ENCODE data around the gene ASXL1. TPM values are rescaled to one million over a fixed set of nuclear protein-coding genes. Genes with fewer than 3 reads are reported as not detected.
"Not testable (repeated sequence)": the region's sequence is repeated elsewhere in the genome, so short reads cannot be mapped to it uniquely, and the experiment has no call there.

The ASXL1 gene
- total RNA-seq, 1 donor = 51.4 TPM

DNA sequence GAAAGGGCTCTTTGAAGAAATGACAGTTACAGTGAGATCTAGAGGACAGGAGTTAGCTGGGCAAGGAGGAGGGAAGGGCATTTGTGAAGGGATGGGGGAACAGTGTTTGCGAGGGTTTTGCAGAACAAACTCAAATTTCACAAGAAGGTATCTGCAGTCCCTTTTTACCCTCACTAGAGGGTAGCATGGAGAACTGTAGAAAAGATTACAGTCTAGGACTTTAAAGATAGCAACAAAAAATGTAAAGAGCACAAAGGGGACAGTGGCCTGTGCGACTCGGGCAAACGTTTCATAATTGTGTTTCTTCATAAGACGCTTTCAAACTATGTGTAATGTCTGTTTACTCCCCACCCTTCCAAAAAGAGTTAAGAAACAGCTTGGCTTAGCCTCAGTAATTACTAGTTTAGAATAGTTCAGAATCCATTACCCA lies 21.2 kb upstream of the ASXL1 start:
- DNase-seq (ENCODE audit: low read depth in 2 of 3, low spot score in 2 of 3) = peak in 2 of 3 donors; percentile 36 to 72

DNA sequence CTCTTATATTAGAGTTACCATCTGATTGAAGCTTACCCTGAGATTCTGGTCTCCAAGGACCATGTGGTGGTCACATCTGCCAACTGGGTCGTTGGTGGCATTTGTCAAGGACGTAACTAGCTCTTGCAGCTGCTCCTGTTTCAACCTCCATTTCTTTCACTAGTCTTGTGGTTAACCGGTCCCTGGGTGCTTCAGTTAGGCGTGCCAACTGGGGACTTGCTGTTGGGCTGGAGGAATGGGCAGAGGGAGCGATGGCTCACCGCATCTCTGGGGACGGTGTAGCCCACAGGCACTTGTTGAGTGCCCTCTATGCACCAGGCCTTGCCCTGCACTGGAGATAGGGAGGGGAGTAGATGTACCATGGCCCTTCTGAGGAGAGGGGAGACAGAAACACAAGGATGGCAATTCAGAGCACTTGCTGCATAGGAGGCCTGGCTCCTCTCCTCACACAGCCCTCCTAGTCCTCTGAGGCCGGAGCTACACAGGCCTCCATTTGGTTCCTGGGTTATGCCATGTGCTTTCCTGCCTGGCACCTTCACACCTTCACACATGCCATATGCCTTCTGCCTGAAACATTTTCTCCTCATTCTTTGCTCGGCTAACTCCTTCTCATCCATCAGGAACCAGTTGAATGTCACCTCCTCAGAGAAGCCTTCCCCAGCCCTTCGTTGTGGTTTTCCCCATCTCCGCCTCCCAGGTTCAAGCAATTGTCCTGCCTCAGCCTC lies 20.0 kb upstream of the ASXL1 start:
- DNase-seq (ENCODE audit: low read depth in 2 of 3, low spot score in 2 of 3) = no peak

DNA sequence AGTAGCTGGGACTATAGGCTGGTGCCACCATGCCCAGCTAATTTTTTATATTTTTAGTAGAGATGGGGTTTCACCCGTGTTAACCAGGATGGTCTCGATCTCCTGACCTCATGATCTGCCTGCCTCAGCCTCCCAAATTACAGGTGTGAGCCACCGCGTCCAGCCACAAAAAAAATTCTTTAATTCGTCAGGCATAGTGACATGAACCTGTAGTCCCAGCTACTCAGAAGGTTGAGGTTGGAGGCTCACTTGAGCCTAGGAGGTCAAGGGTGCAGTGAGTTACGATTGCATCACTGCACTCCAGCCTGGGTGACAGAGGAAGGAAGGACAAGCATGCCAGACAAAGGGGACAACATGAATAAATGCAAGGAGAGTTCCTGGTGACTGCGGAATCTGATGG lies 19.5 kb upstream of the ASXL1 start:
- no peak for DNase-seq (ENCODE audit: low read depth in 2 of 3, low spot score in 2 of 3)

DNA sequence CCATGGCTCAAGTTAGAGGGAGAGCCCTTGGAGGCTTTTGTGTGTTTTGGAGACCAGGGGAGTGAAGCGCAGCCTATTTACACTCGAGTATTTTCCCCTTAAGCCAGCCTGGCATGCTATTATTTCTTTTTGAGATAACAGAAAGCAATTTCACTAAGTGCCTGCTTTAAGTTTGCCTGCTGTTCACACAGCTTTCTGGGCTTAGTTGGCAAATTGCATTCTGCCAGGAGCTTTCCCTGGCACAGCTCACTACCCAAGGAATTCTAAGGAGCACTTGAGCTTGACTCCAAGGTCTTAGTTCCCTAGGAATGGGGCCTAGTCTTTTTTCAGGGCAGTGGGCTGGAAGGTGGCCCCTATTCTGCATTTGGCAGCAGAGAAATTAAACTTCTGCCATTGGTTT lies 19.0 kb upstream of the ASXL1 start:
- no peak for DNase-seq (ENCODE audit: low read depth in 2 of 3, low spot score in 2 of 3)

DNA sequence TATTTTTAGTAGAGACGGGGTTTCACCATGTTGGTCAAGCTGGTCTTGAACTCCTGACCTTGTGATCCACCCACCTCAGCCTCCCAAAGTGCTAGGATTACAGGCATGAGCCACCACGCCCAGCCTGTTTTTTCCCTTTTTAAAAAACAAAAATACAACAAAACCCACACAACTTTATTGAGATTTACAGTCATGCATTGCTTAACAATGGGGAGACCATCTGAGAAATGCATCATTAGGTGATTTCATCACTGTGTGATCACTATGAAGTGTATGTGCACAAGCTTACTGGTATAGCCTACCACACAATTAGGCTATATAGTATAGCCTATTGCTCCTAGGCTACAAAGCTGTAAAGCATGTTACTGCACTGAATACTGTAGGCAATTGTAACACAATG lies 17.1 kb upstream of the ASXL1 start:
- DNase-seq (ENCODE audit: low read depth in 2 of 3, low spot score in 2 of 3) = not testable (repeated sequence)

DNA sequence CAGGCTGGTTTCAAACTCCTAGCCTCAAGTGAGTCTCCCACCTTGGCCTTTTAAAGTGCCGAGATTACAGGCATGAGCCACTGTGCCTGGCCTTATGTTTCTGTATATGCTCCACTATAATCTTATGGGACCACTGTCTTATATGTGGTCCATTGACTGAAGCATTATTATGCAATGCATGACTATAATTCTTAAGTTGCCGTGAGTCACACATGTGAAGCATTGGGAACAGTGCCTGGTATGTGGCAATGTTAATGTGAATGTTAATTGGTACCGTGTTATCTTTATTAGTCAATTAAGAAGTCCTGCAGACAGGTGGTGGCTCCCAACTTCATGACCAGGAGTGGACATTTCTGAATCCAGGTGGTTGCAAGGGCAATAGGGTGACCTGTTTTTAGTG lies 14.7 kb upstream of the ASXL1 start:
- DNase-seq (ENCODE audit: low read depth in 2 of 3, low spot score in 2 of 3) = no peak

DNA sequence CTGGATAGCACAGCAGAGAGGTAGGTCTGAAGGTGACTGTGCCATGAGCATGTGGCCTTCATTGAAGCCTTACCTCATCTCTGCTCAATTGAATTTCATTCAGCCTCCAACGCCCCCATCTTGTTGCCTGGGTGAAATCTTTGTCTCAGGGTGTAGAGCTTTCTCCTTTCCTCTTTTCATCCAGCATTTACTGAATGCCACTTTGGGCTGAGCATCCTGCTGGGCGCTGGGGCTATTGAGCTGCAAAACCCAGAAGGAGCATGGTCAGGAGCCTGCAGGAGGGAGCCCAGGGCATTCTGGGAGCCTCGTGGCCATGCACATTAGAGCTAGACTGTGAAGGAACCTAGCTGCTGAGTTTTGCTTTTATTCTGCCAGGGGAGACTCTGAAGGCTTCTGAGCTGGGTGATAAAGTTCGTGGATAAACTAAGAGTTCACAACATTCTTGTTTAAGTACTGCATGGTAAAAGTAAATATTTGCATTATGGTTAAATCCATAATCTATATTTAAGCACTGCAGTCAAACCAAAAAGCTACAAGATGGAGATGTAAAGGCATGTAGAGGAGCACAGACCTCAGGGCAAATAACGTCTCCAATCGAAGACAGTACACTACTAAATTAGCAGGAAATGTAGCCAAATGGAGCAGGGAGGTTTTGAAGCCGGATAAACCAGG lies 13.2 kb upstream of the ASXL1 start:
- no peak for DNase-seq (ENCODE audit: low read depth in 2 of 3, low spot score in 2 of 3)

DNA sequence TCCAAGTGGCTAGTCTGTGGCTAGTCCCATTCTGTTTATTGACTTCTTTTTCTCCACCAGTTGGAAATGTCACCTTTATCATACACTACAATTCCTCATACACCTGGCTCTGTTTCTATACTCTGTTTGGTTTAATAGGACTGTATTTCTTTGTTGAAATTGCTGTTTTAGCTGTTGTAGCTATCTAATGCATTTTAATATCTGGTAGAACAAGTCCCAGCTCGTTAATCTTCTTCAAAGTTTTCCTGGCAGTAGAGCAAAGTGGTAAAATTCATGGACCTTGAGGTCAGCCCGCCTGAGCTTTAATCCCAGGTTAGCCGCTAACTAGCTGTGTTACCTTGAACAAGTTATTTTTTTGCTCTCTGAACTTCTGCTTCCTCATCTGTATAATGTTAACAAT lies 9.9 kb upstream of the ASXL1 start:
- no peak for DNase-seq (ENCODE audit: low read depth in 2 of 3, low spot score in 2 of 3)

DNA sequence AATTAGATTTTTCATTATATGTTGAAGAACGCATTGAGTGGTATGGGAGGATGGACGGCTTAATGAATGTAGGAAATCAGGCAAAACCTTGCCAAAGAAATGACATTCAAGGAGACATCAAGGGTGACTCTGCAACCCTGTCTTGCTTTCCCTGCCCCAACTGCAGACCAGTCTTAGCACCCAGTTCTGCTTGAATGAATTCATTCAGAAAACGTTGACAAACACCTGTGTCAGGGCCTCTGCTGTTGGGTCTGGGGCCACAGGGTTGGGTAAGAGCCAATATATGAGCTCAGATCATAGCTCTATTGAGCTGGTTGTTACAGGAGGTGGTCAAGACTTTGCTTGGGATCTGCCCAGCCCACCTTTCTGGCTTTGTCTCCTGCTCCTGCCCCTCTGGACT lies 7.7 kb upstream of the ASXL1 start:
- DNase-seq (ENCODE audit: low read depth in 2 of 3, low spot score in 2 of 3) = no peak

DNA sequence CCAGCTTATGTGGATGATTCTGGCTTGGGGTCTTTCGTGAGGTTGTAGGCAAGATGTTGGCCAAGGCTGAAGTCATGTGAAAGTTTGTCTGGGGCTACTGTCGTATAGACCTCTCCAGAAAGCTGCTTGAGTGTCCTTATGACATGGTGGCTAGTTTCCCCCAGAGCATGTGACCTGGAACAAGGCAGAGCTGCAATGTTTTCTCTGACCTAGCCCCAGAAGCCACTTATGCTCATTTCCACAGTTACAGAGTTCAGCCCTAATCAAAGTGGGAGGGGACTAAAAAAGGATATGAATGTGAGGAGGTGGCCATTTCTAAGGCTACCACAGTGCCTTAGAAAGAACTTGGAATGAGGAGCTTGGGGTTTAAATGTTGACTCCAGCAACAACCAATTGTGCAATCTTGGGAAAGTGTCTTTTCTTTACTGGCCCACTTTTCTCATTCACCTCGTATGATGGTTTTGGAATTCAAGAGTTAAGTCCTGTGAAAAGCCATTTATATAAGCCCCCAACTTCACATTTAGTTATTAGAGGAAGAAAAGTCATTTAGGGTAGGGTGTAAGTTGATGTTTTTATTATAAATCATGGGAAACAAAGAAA lies 5.9 kb upstream of the ASXL1 start:
- DNase-seq (ENCODE audit: low read depth in 2 of 3, low spot score in 2 of 3) = no peak

DNA sequence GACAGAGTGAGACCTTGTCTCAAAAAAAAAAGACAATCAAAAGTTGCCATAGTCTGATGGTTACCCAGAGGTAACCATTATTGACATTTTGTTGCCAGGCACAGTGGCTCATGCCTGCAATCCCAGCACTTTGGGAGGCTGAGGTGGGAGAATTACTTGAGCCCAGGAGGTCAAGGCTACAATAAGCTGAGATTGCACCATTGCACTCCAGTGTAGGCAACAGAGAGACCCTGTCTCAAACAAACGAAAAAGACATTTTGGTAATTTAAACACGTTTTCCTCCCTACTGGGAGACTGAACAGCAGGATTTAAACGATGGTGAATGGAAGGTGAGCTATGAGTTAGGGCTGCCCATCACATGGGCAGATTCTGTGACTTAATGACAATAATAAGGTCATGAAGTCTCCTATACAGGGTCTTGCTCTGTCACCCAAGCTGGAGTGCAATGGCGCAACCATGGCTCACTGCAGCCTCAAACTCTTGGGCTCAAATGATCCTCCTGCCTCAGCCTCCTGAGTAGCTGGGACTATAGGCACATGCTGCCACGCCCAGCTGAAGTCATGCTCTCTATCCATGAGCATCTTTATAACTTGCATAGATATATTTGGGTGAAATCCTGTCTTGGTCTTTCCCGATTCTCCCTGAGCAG lies 4.2 kb upstream of the ASXL1 start:
- no peak for DNase-seq (ENCODE audit: low read depth in 2 of 3, low spot score in 2 of 3)

DNA sequence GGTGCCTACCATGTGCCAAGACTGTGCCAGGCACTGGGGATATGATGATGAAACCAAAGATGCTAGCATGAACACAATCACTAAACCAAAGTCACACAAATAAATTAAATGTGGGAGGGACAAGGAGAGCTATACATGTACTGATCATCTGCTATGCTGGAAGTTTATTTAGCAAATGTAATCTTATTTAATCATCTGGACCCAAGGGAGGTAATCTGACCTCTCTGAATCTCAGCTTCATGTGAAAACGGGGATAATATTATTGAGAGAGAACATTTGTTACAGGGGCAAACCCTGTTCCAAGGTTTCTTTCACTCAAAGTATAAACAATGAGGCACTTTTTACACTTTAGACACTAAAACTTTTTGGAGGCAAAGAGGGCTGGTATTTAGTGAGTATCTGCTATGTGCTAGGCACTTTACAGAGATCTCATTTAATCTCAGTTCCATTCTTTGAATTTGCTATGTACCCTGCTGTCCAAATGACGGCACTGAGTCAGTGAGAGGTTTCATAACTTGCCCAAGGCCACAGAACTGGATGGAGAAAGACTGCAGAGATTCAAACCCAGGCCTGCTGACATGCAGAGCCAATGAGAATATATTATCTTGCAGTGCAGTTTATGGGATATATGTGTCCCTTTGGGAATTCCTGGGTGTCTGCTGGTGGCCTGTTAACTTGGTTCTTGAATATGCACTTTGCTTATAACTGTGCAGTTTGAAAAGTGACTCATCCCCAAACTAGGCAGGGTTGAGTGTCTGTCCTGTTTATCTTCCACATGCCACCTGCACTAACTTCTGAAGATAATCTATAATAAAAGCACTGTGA lies 3.3 kb upstream of the ASXL1 start:
- DNase-seq (ENCODE audit: low read depth in 2 of 3, low spot score in 2 of 3) = no peak

DNA sequence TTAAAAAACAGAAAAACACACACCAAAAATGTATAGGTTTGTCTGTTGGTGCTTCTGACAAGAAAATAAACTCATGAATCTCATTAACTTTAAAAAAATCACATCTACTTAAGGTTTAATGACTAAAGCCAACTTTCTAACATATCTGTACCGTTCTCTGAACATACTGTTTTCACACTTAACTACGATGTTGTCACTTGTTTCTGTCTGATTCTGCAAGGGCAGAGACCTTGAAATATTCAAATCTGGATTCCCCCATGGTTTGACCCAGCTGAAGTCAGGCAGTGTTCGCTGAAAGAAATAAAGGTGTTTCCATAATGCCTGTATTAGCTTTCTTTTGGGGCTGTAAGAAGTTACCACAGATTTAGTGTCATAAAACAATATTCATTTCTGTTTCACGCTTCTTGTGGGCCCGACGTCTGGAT lies 2.7 kb upstream of the ASXL1 start:
- no peak for DNase-seq (ENCODE audit: low read depth in 2 of 3, low spot score in 2 of 3)

DNA sequence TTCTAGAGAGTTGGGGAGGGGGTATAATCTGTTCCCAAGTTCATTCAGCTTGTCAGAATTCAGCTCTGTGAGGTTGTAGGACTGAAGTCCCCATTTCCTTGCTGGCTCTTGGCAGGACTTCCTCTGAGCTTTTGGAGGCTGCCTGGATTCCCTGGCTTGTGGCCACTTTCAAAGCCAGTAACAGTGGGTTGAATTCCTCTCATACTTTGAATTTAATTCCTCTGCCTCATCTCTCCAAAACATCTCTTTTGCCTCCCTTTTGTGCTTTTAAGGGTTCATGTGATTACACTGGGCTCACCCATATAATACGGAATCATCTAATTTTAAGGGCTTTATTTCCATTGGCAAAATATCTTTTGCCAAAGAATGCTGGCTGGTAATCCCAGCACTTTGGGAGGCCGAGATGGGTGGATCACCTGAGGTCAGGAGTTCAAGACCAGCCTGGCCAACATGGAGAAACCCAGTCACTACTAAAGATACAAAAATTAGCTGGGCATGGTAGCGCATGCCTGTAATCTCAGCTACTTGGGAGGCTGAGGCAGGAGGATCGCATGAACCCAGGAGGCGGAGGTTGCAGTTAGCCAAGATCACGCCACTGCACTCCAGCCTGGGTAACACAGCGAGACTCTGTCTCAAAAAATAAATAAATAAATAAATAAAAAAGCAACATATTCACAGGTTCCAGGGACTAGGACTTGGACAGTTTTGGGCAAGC lies 2.1 kb upstream of the ASXL1 start:
- not testable (repeated sequence) for DNase-seq (ENCODE audit: low read depth in 2 of 3, low spot score in 2 of 3)

DNA sequence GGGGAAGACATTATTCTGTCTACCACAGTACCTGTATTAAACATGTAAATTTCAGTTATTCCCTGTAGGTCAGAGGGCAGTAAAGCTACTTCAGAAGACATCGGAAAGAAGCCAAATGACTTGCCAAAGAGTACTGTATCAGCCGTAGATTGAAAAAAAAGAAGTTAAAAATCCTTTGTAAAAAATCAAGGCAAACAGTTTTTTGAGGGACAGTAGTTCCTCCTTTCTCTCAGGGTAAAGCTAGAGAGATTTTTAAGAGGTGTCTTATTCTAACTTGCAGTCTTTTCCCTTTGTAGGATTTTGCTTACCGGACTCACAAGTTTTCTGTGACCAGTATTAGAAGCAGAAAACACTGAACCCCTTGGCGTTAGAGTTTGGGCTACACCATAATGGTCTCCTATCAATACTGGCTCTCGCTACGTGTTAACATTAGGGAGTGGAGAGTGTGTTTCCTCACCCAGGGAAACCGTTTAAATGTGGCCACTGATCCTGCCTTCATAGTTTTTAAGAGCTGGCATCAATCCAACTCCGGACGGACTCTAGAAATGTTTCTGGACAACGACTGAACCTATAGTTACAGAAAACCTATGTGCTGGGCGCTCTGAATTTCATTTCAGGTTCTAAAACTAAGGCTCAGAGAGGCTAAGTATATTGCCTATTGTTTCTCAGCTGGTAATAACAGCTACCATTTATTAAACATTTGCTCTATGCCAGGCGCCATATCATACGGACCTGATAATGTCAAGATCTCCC lies 1.3 kb upstream of the ASXL1 start:
- peak in 1 of 3 donors; percentile 37 for DNase-seq (ENCODE audit: low read depth in 2 of 3, low spot score in 2 of 3)

DNA sequence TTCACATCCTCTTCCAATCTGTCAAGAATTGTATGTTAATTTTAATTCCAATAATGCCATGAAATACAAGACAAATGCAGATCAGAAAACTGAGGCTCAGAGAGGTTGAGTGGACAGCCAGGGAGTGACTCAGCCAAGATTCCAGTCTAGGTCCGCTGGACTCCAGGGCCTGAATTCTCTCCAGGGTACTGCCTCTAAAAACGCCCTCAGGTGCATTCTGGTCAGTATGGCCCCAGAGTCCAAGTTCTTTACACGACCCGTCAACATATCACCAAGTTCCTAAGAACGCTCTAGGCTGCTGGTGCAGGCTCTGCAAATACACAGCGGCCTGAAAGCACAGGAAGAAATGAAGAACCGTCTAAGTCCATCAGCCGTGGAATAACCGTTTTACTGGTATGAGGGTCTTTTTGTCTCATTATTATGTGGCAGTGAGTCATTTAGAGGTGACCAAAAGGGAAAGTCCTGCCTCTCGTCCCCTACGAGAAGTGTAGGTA lies 709 bp upstream of the ASXL1 start:
- DNase-seq (ENCODE audit: low read depth in 2 of 3, low spot score in 2 of 3) = no peak

DNA sequence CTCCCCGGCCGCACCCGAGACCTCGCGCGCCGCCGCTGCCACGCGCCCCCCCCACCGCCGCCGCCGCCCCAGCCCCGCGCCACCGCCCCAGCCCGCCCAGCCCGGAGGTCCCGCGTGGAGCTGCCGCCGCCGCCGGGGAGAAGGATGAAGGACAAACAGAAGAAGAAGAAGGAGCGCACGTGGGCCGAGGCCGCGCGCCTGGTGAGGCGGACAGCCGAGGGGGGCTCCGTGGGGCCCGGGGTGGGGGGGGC lies 426 bp downstream of the ASXL1 start:
- peak in 1 of 3 donors; percentile 48 for DNase-seq (ENCODE audit: low read depth in 2 of 3, low spot score in 2 of 3)

DNA sequence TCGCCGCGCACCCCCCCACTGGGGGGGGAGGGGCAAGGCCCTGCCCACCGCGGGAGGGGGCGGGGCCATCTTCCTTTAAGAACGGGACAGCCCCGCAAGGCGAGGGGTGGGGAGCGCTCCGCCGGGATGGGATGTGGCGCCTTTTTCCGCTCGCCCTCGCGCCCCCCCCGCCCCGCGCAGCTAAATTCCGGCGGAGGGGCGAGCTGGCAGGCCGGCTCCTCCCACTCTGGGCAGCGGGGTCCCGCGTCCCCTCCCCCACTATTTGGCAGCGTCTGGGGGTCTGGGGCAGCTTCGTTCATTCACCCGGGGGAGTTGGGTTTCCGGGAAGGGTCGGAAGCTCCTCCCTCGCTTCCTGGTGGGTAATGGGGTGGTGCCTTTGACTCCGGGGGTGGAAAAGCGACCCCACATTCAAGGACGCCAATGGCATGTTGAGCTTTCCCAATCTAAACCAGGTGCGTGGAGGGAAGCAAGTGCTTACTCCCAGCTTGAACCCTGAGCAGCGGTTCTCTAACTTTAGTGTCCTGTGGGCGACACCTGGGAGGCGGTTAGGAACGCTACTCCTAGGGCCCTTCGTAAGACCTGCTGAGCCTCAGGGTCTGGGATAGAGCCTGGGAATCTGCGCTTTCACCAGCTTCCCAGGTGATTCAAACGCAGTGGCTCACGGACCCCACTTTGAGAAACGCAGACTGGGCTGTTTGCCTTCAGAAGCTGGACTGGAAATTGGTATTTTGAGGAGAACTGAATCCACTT lies 927 bp downstream of the ASXL1 start:
- DNase-seq (ENCODE audit: low read depth in 2 of 3, low spot score in 2 of 3) = peak in 2 of 3 donors; percentile 66 to 67

Data from hematopoietic multipotent progenitor cell (in vitro differentiated cells).